K562 (cell line): ENCODE data around the gene S100A6.

Source experiments
- CTCF ChIP-seq, 3 experiments: IDR thresholded peaks in 2 of 3; conservative IDR thresholded peaks in 1 of 3; 2 replicates each; pipeline ENCODE4 v1.5.1; 2011 to 2012; ENCODE audit warnings: low read length in 3 of 3, mild to moderate bottlenecking in 3 of 3, control low read depth in 2 of 3, improper control_type of control experiment in 1 of 3, inconsistent platforms in 1 of 3, low read depth in 1 of 3, mixed read lengths in 1 of 3, moderate library complexity in 1 of 3; ENCODE audit not compliant: insufficient read depth in 2 of 3
- EP300 ChIP-seq: IDR thresholded peaks from 2 replicates; pipeline ENCODE4 v1.6.1; 2012; ENCODE audit warnings: low read length, improper control_type of control experiment
- HDAC6 ChIP-seq: IDR thresholded peaks from 2 replicates; pipeline ENCODE4 v1.6.1; 2012; ENCODE audit warnings: low read depth, mild to moderate bottlenecking, control low read depth, inconsistent platforms, low read length, moderate library complexity
- SP1 ChIP-seq: sonication (generic); formaldehyde crosslinking; IDR thresholded peaks from 2 replicates; pipeline ENCODE4 v1.8.1; 2022; ENCODE audit warnings: mild to moderate bottlenecking, missing genetic modification reagents
- TARDBP ChIP-seq: fragments of 450-650 bp; IDR thresholded peaks from 2 replicates; pipeline ENCODE4 v1.6.1; 2016
- ZBTB11 ChIP-seq, 3 experiments: fragments of 200-800 bp in 1 of 3; fragments of 250-450 bp in 1 of 3; fragments of 450-650 bp in 1 of 3; sonication (Bioruptor Pico) in 1 of 3; sonication (Bioruptor generic) in 1 of 3; formaldehyde crosslinking in 1 of 3; IDR thresholded peaks; 2 replicates each; pipeline versions ENCODE4 v1.6.1 to v1.8.0; 2016 to 2022; ENCODE audit warnings: mild to moderate bottlenecking in 2 of 3, missing genetic modification characterization in 2 of 3, missing compliant biosample characterization in 1 of 3, moderate library complexity in 1 of 3
- ZBTB49 ChIP-seq: sonication (generic); formaldehyde crosslinking; IDR thresholded peaks from 2 replicates; pipeline ENCODE4 v1.8.0; 2022; ENCODE audit warnings: missing genetic modification reagents, mild to moderate bottlenecking, borderline replicate concordance

GRCh38 chr1:153534925-153535241, 908 bp downstream of the S100A6 start:
- TF ChIP-seq CTCF (IDR thresholded peaks at IDR 0.05 in 2 of 3, conservative IDR thresholded peaks at IDR 0.05 in 1 of 3; ENCODE audit: insufficient read depth in 2 of 3, low read depth in 1 of 3, low read length in 3 of 3): no peak
- no peak for TF ChIP-seq EP300
- TF ChIP-seq ZBTB11 (CRISPR knock-in tag; IDR thresholded peaks at IDR 0.05): no peak
- TF ChIP-seq SP1 (CRISPR knock-in tag): no peak
- no peak for TF ChIP-seq TARDBP
- TF ChIP-seq ZBTB49 (CRISPR knock-in tag): no peak
- no peak for TF ChIP-seq HDAC6
